ENCODE data around the gene VKORC1L1. TPM values are rescaled to one million over a fixed set of nuclear protein-coding genes. Genes with fewer than 3 reads are reported as not detected.

Gene VKORC1L1
- total RNA-seq, 1 donor from 2014 or later = 16.0 TPM

DNA sequence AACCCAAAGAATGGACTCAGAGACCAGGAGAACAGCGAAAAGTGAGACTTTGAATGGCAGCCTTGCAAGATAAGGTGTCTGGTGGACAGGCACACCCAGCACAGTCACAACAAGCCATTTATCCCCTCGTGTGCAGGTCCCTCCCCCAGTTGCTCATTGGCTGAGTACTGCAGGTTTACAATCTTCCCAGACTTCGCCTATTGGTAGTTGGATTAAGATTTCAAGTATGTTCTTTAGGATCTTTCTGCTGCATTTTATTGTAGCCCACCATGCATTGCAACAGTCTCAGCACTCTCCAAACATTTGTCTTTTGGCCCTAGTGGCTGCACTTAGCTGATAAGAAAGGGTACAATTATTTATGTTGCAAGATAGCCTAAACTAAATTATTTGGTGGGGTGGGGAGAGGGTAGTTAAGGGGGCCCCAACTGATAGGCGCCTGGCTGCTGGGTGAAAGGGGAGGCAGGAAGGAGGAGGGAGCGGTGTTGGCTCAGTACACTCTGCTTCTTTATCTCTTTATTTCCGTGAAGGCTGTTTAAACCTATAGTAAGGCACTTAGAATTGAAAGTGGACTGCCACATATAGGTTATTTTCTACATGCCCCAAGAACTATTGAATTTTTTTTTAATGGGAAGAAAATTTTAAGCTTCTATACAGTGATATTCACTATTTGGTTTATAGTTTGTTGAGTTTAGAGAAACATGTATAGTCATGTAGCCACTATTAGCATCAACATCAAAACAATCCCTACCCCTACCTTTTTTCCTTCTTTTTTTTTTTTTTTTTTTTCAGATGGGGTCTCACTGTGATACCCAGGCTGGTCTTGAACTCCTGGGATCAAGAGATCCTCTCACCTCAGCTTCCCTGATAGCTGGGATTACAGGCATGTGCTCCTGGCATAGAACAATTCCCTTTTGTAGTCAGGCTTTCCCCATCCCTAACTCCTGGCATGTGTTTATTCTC, 54.9 kb downstream of the VKORC1L1 start:
- Mint-ChIP-seq H3K27me3 (ENCODE audit: insufficient read depth, low read depth) (no peaks in the 10 kb centered on the region), H3K4me3 (no peak overlapping the region), H3K36me3 (peaks cover 3% of the 10 kb centered on the region), H3K4me1 (no peaks in the 10 kb centered on the region), H3K9me3 (peaks cover 3% of the 10 kb centered on the region), H3K27ac (no peak overlapping the region)
- H3F3A ChIP-seq (ENCODE audit: low read depth) = no peaks in the 10 kb centered on the region
- TF ChIP-seq, protein P1, sequence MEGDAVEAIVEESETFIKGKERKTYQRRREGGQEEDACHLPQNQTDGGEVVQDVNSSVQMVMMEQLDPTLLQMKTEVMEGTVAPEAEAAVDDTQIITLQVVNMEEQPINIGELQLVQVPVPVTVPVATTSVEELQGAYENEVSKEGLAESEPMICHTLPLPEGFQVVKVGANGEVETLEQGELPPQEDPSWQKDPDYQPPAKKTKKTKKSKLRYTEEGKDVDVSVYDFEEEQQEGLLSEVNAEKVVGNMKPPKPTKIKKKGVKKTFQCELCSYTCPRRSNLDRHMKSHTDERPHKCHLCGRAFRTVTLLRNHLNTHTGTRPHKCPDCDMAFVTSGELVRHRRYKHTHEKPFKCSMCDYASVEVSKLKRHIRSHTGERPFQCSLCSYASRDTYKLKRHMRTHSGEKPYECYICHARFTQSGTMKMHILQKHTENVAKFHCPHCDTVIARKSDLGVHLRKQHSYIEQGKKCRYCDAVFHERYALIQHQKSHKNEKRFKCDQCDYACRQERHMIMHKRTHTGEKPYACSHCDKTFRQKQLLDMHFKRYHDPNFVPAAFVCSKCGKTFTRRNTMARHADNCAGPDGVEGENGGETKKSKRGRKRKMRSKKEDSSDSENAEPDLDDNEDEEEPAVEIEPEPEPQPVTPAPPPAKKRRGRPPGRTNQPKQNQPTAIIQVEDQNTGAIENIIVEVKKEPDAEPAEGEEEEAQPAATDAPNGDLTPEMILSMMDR (IDR thresholded peaks at IDR 0.05) = no peak
- no peak for TF ChIP-seq EZH2 (IDR thresholded peaks at IDR 0.05)
- TF ChIP-seq EZH2phosphoT487 (IDR thresholded peaks at IDR 0.05) = no peak
- H3K27me3 ChIP-seq = no peaks in the 10 kb centered on the region
- H3K4me3 ChIP-seq = no peak overlapping the region
- peaks cover 39% of the 10 kb centered on the region for H4K20me1 ChIP-seq (ENCODE audit: low read depth)
- peaks cover 25% of the 10 kb centered on the region for H3K79me2 ChIP-seq (ENCODE audit: low read depth)
- H3K4me2 ChIP-seq = no peak overlapping the region
- no peaks in the 10 kb centered on the region for H3K4me1 ChIP-seq
- H3K9me3 ChIP-seq (ENCODE audit: low read depth) = no peaks in the 10 kb centered on the region
- H3K36me3 ChIP-seq = no peaks in the 10 kb centered on the region
- no peak for DNase-seq (ENCODE audit: low spot score)
- H2AFZ ChIP-seq (replicated peaks) = no peak overlapping the region
- no peak overlapping the region for H3K27ac ChIP-seq
- no peak overlapping the region for H3K9ac ChIP-seq

DNA sequence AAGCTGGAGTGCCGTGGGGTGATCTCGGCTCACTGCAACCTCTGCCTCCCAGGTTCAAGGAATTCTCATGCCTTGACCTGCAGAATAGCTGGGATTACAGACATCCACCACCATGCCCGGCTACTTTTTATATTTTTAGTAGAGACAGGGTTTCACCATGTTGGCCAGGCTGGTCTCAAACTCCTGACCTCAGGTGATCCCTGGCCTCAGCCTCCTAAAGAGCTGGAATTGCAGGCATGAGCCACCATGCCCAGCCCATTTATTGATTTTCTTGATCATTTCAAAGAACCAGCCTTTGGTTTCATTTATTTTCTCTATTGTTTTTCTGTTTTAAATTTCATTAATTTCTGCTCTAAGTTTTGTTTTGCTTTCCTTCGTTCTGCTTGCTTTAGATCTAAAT, 58.8 kb downstream of the VKORC1L1 start:
- H3K79me2 ChIP-seq (ENCODE audit: low read depth) = peaks cover 57% of the 10 kb centered on the region
- no peaks in the 10 kb centered on the region for H3K36me3 ChIP-seq
- H3K9me3 Mint-ChIP-seq = peaks cover 7% of the 10 kb centered on the region
- H3K4me3 ChIP-seq = no peak overlapping the region
- no peaks in the 10 kb centered on the region for H3K27me3 Mint-ChIP-seq (ENCODE audit: insufficient read depth, low read depth)
- no peaks in the 10 kb centered on the region for H3K9me3 ChIP-seq (ENCODE audit: low read depth)
- H3K4me1 ChIP-seq = peaks cover 4% of the 10 kb centered on the region
- no peak overlapping the region for H2AFZ ChIP-seq (replicated peaks)
- peaks cover 7% of the 10 kb centered on the region for H3K36me3 Mint-ChIP-seq
- no peak overlapping the region for H3K27ac ChIP-seq
- H3K4me1 Mint-ChIP-seq = no peaks in the 10 kb centered on the region
- H3F3A ChIP-seq (ENCODE audit: low read depth) = peaks cover 3% of the 10 kb centered on the region
- H3K9ac ChIP-seq = no peak overlapping the region
- DNase-seq (ENCODE audit: low spot score) = no peak
- no peak overlapping the region for H3K27ac Mint-ChIP-seq
- H3K4me3 Mint-ChIP-seq = no peak overlapping the region
- TF ChIP-seq, protein P1 (IDR thresholded peaks at IDR 0.05) = no peak
- TF ChIP-seq EZH2phosphoT487 (IDR thresholded peaks at IDR 0.05) (no peak), EZH2 (IDR thresholded peaks at IDR 0.05) (no peak)
- H3K4me2 ChIP-seq = no peak overlapping the region
- H4K20me1 ChIP-seq (ENCODE audit: low read depth) = peaks cover 10% of the 10 kb centered on the region
- H3K27me3 ChIP-seq = no peaks in the 10 kb centered on the region

DNA sequence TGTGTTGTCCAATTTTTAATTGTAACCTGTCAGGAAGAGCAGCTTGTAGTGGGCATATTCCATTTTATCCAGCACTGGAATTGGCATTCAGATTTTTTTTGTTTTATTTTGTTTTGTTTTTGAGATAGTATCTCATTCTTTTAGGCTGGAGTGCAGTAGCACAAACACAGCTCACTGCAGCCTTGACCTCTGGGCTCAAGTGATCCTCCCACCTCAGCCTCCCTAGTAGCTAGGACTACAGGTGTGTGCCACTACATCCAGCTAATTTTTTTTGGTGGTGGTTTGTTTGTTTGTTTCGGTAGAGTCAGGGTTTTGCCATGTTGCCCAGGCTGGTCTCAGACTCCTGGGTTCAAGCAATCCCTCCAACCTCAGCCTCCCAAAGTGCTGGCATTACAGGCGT, 64.4 kb downstream of the VKORC1L1 start:
- Histone ChIP-seq H3F3A (ENCODE audit: low read depth) (peaks cover 3% of the 10 kb centered on the region), H3K9ac (no peak overlapping the region), H2AFZ (replicated peaks) (no peak overlapping the region), H3K9me3 (ENCODE audit: low read depth) (no peaks in the 10 kb centered on the region), H3K36me3 (no peaks in the 10 kb centered on the region), H3K79me2 (ENCODE audit: low read depth) (peaks cover 60% of the 10 kb centered on the region), H4K20me1 (ENCODE audit: low read depth) (peaks cover 4% of the 10 kb centered on the region), H3K4me1 (peaks cover 4% of the 10 kb centered on the region), H3K27ac (no peak overlapping the region), H3K27me3 (no peaks in the 10 kb centered on the region), H3K4me3 (no peak overlapping the region), H3K4me2 (no peak overlapping the region)
- H3K27ac Mint-ChIP-seq = no peak overlapping the region
- peaks cover 10% of the 10 kb centered on the region for H3K36me3 Mint-ChIP-seq
- DNase-seq (ENCODE audit: low spot score) = no peak
- no peak for TF ChIP-seq EZH2phosphoT487 (IDR thresholded peaks at IDR 0.05)
- TF ChIP-seq, protein P1 (IDR thresholded peaks at IDR 0.05) = no peak
- TF ChIP-seq EZH2 (IDR thresholded peaks at IDR 0.05) = no peak
- H3K4me1 Mint-ChIP-seq = no peaks in the 10 kb centered on the region
- H3K27me3 Mint-ChIP-seq (ENCODE audit: insufficient read depth, low read depth) = no peaks in the 10 kb centered on the region
- peaks cover 7% of the 10 kb centered on the region for H3K9me3 Mint-ChIP-seq
- H3K4me3 Mint-ChIP-seq = no peak overlapping the region

Data from neural progenitor cell (in vitro differentiated cells).